HG02642 (cell line): ENCODE results near the gene GPR137.

Experiments
- ATAC-seq: cut with Tn5 transposase; IDR thresholded peaks from one replicate; pipeline ENCODE4 v1.9.1; 2021; ENCODE audit warnings: mild to moderate bottlenecking; ENCODE audit not compliant: unreplicated experiment, poor library complexity

The GPR137 gene, protein sequence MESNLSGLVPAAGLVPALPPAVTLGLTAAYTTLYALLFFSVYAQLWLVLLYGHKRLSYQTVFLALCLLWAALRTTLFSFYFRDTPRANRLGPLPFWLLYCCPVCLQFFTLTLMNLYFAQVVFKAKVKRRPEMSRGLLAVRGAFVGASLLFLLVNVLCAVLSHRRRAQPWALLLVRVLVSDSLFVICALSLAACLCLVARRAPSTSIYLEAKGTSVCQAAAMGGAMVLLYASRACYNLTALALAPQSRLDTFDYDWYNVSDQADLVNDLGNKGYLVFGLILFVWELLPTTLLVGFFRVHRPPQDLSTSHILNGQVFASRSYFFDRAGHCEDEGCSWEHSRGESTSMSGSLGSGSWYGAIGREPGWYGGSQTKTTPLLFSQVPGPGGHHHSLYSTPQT

DNA sequence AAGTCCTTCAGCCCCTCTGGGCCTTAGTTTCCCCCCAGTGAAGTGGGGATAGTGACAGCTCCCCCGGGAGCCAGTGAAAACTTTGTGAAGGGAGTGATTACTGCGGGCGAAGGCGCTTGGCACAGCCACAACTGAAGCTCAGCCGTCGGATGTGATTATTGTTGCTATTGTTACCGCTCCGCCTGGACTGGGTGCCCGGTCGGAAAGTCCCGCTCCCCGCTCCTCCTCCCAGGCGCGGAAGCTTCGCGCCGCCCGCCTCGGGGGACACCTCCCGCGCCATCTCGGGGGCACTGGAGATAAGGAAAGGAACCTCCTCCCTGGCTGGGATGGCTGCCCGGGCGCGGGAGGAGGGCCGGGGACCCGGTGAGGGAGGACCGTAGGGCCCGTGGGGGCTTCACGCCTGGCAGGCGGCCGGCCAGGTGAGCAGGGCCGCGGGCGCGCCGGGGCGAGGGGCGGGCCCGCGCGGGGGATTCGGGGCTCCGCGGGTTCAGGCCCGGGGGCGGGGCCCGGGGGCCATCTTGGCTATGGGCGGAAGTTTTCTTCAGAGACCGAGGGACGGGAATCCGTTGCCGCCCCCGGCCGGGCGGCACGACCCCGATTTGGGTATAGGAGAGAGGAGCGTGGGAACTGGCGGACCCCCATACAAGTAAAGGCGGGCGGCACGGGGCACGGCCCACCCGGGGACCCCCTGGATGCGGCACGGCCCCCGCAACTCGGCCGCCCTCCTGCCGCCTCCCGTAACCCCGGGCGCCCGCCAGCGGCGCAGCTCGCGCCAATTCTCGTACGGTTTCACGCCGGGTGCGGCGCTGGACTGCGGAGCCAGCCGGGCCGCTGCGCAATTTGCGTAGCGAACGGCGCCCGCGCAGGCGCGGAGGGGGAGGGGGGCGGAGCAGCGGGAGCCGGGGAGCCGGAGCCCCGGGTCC lies at the start of gene GPR137:
Gene GPR137 (plus strand): TSS at position 887 of the 923 bp plus-strand sequence. CDS start 677 bp downstream, outside the sequence.
- ATAC-seq, result peak; percentile 64

DNA sequence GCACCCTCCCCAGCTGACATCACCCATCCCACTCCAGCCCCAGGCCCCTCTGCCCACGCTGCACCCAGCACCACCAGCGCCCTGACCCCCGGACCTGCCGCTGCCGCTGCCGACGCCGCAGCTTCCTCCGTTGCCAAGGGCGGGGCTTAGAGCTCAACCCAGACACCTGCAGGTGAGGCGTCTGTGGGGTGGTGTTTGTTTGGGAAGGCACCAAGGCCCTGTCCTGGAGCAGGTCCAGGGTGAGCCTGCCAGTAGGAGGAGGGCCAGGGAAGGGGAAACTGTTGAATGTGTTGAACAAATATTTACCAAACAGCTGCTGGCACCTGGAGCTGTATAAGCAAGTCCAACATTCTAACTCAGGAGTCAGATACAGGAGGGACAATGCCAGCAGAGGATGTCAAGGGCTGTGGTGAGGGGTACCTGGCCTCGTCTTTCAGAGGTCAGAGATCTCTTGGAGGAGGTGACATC lies 48.1 kb upstream of the GPR137 start:
- no peak for ATAC-seq

DNA sequence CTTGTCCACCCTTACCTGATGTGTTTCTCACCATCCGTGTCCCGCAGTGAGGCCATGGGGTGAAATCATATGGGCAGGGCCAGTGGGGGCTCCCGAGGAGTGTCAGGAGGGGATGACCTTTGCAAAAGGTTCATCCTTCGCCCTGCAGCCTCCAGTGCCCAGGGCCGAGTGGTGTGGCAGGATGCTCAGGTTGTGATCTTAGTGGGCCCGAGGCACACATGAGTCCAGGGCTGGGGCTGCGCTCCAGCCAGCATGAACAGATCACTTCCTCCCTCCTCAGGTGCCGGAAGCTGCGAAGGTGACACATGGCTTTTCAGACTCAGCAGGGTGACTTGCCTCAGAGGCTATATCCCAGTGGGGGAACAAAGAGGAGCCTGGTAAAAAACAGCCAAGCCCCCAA lies 47.6 kb upstream of the GPR137 start:
- ATAC-seq, result no peak

DNA sequence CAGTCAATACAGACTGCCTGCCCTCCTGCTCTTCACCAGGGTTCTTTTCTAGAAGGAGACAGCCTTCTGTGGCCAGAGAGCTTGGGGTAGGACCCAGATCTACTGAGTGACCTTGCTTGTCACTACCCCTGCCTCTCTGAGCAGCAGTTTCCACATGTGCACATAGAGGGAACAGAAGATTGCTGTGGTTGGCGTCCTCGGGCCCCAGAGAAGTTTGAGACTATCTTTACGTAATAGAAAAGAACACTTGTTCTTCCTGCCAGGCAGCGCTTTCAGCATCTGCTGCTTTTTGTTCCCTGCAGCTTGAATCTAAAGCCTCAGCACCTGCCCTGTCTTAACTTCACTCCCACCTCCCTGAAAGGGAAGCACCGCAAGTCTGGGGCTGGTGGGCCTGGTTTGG lies 46.6 kb upstream of the GPR137 start:
- ATAC-seq, result no peak

DNA sequence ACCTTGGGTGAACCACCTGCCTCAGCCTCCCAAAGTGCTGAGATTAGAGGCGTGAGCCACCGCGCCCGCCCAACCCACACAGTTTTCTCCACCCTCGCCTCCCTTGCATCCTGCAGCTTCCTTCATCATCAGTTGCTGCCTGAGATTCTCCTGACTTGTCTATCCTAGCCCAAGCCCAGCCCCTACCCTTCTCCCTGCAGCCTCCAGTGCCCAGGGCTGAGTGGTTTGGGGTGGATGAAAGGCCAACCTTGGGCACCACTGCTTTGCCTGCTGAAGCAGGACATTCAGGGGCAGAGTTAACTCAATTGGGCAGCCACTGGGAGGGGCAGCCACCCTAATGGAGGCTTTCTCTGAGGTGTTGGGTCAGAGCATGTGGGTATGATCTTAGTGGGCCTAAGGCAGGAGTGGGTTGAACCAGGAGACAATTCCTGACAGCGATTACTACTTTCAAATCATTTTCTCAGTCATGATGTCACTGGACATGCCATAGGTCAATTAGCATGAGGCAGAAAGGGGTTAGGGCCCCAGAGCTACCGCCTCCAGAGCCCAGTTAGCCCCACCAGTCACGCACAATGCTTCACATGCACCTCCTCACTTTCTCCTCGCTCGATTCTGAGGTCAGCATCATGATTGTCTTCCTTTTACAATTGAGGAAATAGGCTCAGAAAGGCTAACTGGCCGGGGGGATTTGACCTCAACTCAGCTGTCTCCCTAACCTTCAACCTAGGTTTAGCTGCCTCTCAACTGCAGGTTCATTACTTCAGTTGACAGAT lies 45.8 kb upstream of the GPR137 start:
- ATAC-seq, result no peak

DNA sequence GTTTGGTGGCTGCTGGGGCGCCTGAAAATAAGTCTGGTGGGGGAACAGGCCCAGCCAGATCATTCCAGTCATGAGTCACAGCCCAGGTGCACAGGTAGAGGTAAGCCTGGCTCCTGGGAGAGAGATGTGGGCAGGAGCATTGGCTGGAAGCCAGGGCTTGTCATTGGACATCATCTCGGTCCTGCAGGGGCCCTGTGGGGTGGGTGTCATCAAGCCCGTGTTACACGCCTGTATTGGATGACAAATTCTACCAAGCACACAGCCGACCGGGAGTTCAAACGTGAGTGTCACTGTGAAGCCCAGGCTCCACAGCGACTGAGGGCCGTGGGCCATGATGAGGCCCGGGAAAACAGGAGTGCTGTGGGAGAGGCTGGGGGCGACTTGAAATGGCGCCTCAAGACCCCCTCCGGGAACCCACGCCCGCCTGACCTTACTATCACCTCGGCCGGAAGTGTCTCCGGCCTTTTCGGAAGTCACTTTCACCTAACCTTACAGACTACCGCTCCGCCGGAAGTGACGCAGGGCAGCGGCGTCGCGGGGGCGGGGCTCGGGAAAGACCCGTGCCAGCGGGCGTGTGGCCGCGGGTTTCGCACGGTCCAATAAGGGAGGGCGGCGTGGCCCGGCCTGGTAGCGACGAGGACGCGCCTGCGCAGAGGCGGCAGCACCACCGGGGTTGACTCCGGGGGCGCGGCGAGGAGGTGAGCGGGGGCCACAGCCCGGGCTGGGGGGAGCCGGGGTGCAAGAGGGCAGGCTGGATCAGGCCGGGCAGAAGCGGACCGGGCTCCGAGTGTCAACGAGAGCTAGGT lies 45.0 kb upstream of the GPR137 start, which contains the start of gene FKBP2:
Gene FKBP2 (plus strand): TSS at position 661 of the 806 bp plus-strand sequence. CDS start 1,293 bp downstream, outside the sequence.
- peak; percentile 56 for ATAC-seq

DNA sequence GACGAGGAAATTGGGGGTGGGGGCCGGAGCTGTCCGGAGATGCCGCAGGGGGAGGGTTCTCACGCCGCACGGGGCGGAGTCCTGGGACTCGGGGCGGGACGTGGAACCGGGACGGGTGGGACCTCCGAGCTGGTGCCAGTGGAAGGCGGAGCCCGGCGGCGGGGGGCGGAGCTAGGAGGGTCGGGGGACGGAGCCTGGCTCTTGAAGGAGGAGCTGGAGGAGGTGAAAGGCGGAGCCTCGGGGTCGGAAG lies 44.5 kb upstream of the GPR137 start:
- ATAC-seq, result peak; percentile 73

DNA sequence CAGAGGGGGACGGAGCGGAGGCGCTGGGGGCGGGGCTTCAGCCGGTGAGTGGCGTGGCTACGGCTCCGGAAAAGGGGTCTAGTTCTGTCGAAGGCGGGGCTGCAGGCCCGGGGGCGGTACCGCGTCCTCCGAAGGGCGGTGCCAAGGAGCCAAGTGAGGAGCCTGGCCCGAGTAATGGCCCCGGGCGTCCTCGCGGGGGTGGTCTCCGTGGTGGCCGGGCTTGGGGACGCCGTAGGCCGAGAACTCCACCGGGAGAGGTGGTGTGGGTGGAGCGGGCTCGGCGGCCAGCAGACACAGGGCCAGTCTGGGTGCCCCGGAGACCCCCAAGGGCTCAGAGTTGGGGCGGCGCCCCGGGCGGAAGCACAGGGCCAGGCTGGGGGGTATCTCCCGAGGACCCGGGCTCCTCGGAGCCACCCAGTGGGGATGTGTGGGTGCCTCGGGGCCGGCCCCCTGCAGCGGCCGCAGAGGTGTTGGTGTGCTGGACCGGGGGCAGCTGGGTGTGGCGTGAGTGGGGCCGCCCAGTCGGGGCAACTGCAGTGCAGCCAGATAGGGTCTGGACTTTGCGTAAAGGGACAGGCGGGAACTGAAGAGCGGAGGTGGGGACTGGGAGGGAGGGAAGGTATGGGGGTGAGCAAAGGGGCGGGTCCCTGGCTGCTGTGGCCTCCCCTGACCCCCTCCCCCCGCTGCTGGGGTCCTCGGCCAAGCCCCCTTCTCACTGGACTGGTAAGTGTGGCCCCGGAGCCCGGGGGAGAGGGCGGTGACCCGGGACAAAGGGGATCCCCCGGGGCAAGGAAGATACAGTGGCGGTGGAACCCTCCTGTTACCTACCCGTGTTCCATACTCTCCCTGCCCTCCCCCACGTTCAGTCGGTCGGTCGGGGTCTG lies 43.9 kb upstream of the GPR137 start:
- ATAC-seq, result peak; percentile 11

DNA sequence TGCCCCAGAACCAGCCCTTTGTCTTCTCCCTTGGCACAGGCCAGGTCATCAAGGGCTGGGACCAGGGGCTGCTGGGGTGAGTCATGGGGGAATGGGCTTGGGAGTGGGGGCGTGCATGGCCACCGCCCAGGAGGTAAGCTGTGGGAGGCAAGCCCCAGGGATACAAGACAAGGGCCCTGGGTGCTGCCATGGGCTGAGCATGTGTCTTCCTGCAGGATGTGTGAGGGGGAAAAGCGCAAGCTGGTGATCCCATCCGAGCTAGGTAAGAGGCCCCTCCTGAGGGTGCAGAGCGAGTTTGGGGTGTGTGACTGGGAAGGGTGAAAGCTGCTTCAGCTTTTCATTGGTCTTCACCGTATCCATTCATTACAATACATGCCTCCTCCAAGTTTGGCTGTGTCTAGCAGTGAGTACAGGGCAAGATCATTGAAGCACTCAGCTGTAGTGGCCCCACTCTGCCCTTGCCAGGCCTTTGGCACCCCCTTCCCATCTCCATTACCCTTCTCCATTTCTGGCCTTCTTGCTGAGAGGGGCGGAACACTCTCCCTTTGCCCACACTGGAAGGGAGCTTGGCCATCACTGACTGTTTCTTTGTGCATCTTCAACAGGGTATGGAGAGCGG lies 42.3 kb upstream of the GPR137 start:
- ATAC-seq, result no peak

DNA sequence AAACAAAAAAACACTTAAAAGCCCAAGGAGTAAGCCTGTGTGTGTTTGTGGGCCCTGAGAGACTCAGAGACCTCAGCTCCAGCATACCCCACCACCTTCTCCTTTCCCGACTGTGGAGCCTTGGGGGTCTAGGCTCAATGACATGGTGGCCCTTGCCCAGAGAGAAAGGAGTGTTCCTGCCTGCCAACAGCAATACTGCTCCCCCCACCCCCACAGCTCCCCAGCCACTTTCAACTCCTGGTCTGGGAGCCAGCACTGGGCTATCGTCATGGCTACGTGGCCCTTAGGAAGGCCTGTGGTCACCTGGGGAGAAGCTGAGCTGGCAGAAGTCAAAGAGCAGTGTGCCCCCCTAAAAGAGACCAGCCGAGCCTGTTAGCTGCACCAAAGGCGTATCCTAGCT lies 41.5 kb upstream of the GPR137 start:
- ATAC-seq, result no peak

DNA sequence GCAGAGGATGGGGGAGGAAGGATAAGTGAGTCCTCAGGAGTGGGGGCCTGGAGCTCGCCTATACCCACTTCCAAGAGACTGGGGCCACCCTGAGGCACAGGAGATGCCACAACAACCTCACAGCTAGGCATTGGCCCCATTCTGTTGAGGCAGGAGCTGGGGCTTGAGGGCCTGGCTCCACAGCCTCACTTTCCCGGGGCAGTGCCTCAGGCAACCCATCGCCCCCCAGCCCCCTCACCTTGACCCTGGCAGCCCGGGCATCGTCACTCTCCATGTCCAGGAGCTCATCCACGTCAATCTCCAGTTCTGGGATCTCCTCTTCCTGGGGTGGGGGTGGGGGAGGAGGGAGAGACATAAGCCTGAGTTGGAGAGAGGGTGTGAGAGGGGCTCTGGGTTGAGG lies 40.7 kb upstream of the GPR137 start:
- ATAC-seq, result no peak

DNA sequence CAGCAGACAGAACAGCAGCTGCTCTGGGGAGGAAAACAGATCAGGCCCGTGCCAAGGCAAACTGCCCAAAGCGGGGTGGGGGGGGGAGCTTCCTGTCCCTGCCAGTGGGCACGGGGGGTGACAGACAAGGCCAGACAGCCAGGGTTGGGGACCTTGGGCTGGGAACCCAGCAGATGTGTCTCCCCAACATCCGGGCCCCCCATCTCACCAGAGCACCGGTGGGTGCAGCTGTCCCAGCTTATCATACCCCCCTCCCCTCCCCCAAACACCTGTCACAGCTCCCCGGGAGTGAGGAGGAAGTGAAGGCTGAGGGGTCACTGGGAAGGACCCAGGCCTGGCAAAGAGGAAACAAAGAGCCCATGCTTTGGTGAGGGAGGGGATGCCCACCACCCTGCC lies 40.2 kb upstream of the GPR137 start:
- no peak for ATAC-seq

DNA sequence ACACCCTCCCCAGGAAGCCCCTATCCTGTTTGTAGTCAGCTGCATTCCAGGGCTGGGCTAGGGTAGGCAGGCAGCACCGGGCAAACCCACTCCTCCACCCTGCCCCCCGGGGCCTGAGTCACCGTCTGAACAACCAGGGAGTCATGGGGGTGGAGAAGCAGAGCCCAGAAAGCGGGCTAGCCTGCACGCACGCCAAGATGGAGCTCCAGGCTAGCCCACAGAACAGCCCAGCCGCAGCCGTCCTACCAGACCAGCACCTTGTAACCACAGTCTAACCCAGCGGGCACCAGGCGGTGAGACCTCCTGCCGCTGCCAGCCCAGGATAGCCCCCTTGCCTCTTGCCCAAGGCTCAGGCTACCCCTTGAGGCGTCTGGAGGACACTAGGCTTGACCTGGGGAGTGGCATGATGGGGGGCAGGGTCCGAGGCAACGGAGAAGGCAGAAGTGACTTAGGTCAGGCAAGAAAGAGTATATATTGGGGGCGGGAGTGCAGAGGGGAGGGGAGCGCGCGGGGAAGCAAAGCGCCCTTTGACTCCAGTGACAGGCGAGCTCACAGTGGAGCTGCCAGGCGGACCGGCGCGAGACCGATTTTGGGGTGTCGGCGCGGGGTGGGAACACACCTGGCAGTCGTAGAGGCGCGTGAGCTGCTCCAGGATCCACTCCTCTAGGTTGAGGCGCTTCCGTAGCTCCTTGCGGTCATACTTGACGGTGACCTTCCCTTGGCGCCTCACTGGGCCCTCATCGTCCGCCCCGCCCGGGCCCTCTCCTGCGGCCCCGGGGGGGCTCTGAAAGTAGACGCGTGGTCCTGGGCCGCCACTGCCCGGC lies 39.6 kb upstream of the GPR137 start:
- ATAC-seq, result no peak

DNA sequence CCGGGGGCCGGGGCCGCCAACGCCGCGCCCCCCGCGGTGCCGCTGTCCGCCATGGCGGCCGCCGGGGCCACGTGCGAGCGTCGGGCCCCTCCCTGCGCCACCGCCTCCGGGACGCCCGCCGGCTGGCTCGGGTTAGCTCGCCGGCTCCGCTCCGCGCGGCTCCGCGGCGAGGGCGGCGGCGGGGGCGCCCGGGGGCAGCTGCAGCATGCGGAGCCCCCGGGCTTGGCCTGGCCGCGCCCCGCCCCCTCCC lies 39.1 kb upstream of the GPR137 start:
- peak; percentile 10 for ATAC-seq

DNA sequence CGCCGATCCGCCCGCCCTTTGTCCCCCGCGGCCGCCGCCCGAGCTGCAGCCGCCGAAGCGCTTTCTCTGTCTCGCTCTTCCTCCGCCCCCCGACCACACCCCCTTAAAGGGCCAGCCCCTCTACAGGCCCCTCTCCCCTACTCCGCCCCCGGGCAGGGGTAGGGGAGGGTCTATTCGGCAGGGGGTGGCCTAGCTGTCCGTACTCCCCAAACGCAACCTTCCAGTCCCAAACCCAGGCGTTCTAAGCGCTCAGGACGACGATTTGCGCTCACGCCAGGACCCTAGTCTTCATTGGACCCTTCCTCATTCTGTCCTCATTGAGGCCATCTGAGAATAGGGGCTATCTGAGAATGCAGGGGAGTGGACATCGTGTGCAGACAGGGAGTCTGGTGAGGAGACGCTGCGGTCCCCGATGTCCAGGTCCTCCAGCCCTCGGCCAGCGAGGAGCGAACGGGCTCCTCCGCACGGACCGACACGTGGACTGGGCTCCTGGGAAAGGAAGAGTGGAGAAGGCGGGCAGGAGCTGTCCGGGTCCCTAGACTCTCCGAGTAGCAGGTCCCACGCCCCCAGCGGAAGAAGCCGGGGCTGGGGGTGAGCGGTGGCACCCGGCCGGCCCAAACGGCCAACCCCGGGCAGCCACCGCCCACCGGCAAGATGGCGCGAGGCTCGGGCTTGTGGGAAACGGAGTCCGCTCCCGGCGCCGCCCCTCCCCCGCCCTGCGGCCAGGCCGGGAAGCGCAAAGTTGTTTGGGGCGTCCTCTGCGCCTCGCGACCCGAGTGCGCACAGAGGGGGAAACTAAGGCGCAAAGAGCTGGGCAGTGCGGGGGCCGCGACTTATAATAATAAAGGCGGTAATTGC lies 38.5 kb upstream of the GPR137 start, which contains the start of gene PPP1R14B:
Gene PPP1R14B (minus strand): TSS at position 73 of the 858 bp plus-strand sequence. CDS start 270 bp downstream, outside the sequence.
- ATAC-seq, result peak; percentile 37

DNA sequence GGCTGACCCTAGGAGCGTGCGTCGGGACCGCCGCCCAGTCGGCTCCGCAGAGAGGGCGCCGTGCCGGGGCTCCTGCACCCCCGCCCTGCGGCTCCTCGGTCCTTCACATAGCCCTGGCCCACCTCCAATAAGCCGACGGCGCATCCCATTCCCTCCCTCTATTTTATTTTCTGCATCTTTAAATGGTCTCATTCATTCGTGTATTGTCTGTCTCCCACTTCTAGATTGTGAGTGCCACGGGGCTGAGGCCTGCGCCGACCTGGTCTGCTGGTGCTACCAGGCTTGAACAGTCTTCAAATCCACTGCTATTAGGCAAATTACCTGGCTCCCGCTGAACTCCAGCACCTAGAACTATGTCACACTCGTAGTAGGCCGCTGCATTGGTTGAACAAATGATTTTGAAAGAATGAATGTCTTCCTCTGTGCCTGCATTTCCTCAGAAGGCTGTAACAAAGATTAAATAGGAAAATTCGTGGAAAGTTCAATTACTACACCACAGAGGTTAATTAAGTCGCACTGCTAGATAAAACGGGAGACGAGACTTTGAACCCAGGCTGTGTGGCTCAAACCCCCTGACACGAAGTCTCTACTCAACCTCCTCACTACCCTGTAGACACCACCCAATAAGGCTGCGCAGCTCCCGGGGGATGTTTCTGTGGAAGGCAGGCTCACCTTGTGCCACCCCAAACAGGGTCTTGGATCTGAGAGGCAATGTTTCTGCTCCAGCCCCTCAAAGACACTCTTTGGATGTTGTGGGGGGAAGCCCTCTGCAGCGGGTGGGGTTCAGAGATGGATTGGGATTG lies 37.7 kb upstream of the GPR137 start:
- no peak for ATAC-seq
